Measurements from ENCODE around the gene TOGARAM2. TPM values are rescaled to one million over a fixed set of nuclear protein-coding genes. Genes with fewer than 3 reads are reported as not detected.

TOGARAM2 gene
- total and polyA plus RNA-seq, 2 experiments from 2014 or later, result 1.8 TPM

DNA sequence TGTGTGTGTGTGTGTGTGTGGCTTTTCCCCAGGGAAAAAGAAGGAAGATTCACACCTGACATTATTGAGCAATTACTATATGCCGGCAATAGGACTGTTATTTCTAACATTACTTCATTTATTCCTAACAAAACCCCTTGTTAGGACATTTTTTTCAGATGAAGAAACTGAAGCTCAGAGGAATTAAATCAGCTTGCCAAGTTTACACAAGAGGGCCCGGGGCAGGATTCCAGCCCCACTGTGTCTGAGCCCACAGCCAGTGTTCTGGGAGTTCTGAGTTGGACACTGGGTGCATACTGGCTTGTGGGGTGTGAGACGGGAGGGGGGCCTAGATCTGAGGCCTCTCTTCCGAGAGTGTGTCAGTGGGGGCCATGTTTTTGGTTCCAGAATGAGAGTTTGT, 9.9 kb downstream of the TOGARAM2 start:
- H3K27me3 Mint-ChIP-seq (ENCODE audit: insufficient read depth, low read depth, poor library complexity), result peaks cover 6% of the 10 kb centered on the region
- no peak overlapping the region for H3K27ac Mint-ChIP-seq
- no peaks in the 10 kb centered on the region for H3K36me3 ChIP-seq (ENCODE audit: insufficient read depth)
- no peak for TF ChIP-seq ZNF114 (CRISPR knock-in tag; IDR thresholded peaks at IDR 0.05)
- TF ChIP-seq, protein P1, sequence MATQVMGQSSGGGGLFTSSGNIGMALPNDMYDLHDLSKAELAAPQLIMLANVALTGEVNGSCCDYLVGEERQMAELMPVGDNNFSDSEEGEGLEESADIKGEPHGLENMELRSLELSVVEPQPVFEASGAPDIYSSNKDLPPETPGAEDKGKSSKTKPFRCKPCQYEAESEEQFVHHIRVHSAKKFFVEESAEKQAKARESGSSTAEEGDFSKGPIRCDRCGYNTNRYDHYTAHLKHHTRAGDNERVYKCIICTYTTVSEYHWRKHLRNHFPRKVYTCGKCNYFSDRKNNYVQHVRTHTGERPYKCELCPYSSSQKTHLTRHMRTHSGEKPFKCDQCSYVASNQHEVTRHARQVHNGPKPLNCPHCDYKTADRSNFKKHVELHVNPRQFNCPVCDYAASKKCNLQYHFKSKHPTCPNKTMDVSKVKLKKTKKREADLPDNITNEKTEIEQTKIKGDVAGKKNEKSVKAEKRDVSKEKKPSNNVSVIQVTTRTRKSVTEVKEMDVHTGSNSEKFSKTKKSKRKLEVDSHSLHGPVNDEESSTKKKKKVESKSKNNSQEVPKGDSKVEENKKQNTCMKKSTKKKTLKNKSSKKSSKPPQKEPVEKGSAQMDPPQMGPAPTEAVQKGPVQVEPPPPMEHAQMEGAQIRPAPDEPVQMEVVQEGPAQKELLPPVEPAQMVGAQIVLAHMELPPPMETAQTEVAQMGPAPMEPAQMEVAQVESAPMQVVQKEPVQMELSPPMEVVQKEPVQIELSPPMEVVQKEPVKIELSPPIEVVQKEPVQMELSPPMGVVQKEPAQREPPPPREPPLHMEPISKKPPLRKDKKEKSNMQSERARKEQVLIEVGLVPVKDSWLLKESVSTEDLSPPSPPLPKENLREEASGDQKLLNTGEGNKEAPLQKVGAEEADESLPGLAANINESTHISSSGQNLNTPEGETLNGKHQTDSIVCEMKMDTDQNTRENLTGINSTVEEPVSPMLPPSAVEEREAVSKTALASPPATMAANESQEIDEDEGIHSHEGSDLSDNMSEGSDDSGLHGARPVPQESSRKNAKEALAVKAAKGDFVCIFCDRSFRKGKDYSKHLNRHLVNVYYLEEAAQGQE (IDR thresholded peaks at IDR 0.05; ENCODE audit: unreplicated experiment), result no peak
- H3K4me1 ChIP-seq (ENCODE audit: insufficient read depth), result no peaks in the 10 kb centered on the region
- DNase-seq (ENCODE audit: low spot score), result no peak
- no peaks in the 10 kb centered on the region for H3K36me3 Mint-ChIP-seq (ENCODE audit: low read depth)
- no peak overlapping the region for H3K4me3 ChIP-seq
- no peak overlapping the region for H2AFZ ChIP-seq
- no peaks in the 10 kb centered on the region for H3K9me2 ChIP-seq (ENCODE audit: insufficient read depth)
- H3K4me1 Mint-ChIP-seq, result peaks cover 5% of the 10 kb centered on the region; the same call in 1 of the 3 replicates
- no peaks in the 10 kb centered on the region for H3K79me2 ChIP-seq (replicated peaks; ENCODE audit: insufficient read depth)
- ATAC-seq, result no peak
- H4K20me1 ChIP-seq (replicated peaks; ENCODE audit: insufficient read depth), result no peaks in the 10 kb centered on the region
- H3K27me3 ChIP-seq (ENCODE audit: insufficient read depth), result no peaks in the 10 kb centered on the region
- H3K27ac ChIP-seq (ENCODE audit: low read depth), result no peak overlapping the region
- no peaks in the 10 kb centered on the region for H3F3A ChIP-seq (replicated peaks; ENCODE audit: low read depth)
- no peak overlapping the region for H3K4me3 Mint-ChIP-seq
- H3K4me2 ChIP-seq, result no peak overlapping the region
- H3K9me3 Mint-ChIP-seq, result no peaks in the 10 kb centered on the region; the same call in 2 of the 3 replicates

DNA sequence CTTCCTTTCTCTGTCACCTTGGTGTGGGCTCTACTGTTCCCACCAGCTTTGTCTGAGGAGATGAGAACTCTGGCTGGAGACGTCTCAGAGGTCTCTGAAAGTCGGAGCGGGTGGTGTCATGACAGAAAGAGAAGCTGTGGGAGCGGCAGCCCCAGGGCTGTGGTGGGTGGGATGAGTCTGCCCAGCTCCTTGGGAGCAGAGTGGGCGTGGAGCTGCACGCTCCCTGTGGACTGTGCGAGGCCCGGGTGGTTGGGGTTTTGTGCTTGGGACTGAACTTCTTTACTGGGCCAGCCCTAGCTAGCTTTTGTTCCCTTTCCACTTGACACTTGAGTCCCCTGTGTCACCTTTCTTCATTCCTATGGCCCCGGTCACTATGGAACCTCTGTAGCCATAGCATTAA, 10.4 kb downstream of the TOGARAM2 start:
- H3K36me3 ChIP-seq (ENCODE audit: insufficient read depth), result no peaks in the 10 kb centered on the region
- Mint-ChIP-seq H3K27me3 (ENCODE audit: insufficient read depth, low read depth, poor library complexity) (peaks cover 6% of the 10 kb centered on the region), H3K36me3 (ENCODE audit: low read depth) (no peaks in the 10 kb centered on the region), H3K4me1 (peaks cover 1% of the 10 kb centered on the region; the same call in 1 of the 3 replicates), H3K4me3 (no peak overlapping the region), H3K9me3 (no peaks in the 10 kb centered on the region; the same call in 2 of the 3 replicates), H3K27ac (no peak overlapping the region)
- no peaks in the 10 kb centered on the region for H3K79me2 ChIP-seq (replicated peaks; ENCODE audit: insufficient read depth)
- H3K27me3 ChIP-seq (ENCODE audit: insufficient read depth), result no peaks in the 10 kb centered on the region
- H2AFZ ChIP-seq, result no peak overlapping the region
- DNase-seq (ENCODE audit: low spot score) (no peak), ATAC-seq (no peak)
- H3F3A ChIP-seq (replicated peaks; ENCODE audit: low read depth), result no peaks in the 10 kb centered on the region
- no peak overlapping the region for H3K27ac ChIP-seq (ENCODE audit: low read depth)
- no peaks in the 10 kb centered on the region for H3K9me2 ChIP-seq (ENCODE audit: insufficient read depth)
- H3K4me2 ChIP-seq, result no peak overlapping the region
- no peaks in the 10 kb centered on the region for H3K4me1 ChIP-seq (ENCODE audit: insufficient read depth)
- H4K20me1 ChIP-seq (replicated peaks; ENCODE audit: insufficient read depth), result no peaks in the 10 kb centered on the region
- no peak overlapping the region for H3K4me3 ChIP-seq
- TF ChIP-seq, protein P2, sequence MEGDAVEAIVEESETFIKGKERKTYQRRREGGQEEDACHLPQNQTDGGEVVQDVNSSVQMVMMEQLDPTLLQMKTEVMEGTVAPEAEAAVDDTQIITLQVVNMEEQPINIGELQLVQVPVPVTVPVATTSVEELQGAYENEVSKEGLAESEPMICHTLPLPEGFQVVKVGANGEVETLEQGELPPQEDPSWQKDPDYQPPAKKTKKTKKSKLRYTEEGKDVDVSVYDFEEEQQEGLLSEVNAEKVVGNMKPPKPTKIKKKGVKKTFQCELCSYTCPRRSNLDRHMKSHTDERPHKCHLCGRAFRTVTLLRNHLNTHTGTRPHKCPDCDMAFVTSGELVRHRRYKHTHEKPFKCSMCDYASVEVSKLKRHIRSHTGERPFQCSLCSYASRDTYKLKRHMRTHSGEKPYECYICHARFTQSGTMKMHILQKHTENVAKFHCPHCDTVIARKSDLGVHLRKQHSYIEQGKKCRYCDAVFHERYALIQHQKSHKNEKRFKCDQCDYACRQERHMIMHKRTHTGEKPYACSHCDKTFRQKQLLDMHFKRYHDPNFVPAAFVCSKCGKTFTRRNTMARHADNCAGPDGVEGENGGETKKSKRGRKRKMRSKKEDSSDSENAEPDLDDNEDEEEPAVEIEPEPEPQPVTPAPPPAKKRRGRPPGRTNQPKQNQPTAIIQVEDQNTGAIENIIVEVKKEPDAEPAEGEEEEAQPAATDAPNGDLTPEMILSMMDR (conservative IDR thresholded peaks at IDR 0.05; ENCODE audit: low read depth in 2 of 2), result no peak
- TF ChIP-seq JUNB (IDR thresholded peaks at IDR 0.05; ENCODE audit: unreplicated experiment) (no peak), STAT1 (IDR thresholded peaks at IDR 0.05; ENCODE audit: unreplicated experiment) (no peak), POLR2AphosphoS5 (IDR thresholded peaks at IDR 0.05; ENCODE audit: low read depth) (no peak), EZH2phosphoT487 (IDR thresholded peaks at IDR 0.05; ENCODE audit: unreplicated experiment) (no peak), EZH2 (IDR thresholded peaks at IDR 0.05; ENCODE audit: low read depth, unreplicated experiment) (no peak)
- TF ChIP-seq, protein P3, sequence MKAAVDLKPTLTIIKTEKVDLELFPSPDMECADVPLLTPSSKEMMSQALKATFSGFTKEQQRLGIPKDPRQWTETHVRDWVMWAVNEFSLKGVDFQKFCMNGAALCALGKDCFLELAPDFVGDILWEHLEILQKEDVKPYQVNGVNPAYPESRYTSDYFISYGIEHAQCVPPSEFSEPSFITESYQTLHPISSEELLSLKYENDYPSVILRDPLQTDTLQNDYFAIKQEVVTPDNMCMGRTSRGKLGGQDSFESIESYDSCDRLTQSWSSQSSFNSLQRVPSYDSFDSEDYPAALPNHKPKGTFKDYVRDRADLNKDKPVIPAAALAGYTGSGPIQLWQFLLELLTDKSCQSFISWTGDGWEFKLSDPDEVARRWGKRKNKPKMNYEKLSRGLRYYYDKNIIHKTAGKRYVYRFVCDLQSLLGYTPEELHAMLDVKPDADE (IDR thresholded peaks at IDR 0.05), result no peak
- TF ChIP-seq, protein P4, sequence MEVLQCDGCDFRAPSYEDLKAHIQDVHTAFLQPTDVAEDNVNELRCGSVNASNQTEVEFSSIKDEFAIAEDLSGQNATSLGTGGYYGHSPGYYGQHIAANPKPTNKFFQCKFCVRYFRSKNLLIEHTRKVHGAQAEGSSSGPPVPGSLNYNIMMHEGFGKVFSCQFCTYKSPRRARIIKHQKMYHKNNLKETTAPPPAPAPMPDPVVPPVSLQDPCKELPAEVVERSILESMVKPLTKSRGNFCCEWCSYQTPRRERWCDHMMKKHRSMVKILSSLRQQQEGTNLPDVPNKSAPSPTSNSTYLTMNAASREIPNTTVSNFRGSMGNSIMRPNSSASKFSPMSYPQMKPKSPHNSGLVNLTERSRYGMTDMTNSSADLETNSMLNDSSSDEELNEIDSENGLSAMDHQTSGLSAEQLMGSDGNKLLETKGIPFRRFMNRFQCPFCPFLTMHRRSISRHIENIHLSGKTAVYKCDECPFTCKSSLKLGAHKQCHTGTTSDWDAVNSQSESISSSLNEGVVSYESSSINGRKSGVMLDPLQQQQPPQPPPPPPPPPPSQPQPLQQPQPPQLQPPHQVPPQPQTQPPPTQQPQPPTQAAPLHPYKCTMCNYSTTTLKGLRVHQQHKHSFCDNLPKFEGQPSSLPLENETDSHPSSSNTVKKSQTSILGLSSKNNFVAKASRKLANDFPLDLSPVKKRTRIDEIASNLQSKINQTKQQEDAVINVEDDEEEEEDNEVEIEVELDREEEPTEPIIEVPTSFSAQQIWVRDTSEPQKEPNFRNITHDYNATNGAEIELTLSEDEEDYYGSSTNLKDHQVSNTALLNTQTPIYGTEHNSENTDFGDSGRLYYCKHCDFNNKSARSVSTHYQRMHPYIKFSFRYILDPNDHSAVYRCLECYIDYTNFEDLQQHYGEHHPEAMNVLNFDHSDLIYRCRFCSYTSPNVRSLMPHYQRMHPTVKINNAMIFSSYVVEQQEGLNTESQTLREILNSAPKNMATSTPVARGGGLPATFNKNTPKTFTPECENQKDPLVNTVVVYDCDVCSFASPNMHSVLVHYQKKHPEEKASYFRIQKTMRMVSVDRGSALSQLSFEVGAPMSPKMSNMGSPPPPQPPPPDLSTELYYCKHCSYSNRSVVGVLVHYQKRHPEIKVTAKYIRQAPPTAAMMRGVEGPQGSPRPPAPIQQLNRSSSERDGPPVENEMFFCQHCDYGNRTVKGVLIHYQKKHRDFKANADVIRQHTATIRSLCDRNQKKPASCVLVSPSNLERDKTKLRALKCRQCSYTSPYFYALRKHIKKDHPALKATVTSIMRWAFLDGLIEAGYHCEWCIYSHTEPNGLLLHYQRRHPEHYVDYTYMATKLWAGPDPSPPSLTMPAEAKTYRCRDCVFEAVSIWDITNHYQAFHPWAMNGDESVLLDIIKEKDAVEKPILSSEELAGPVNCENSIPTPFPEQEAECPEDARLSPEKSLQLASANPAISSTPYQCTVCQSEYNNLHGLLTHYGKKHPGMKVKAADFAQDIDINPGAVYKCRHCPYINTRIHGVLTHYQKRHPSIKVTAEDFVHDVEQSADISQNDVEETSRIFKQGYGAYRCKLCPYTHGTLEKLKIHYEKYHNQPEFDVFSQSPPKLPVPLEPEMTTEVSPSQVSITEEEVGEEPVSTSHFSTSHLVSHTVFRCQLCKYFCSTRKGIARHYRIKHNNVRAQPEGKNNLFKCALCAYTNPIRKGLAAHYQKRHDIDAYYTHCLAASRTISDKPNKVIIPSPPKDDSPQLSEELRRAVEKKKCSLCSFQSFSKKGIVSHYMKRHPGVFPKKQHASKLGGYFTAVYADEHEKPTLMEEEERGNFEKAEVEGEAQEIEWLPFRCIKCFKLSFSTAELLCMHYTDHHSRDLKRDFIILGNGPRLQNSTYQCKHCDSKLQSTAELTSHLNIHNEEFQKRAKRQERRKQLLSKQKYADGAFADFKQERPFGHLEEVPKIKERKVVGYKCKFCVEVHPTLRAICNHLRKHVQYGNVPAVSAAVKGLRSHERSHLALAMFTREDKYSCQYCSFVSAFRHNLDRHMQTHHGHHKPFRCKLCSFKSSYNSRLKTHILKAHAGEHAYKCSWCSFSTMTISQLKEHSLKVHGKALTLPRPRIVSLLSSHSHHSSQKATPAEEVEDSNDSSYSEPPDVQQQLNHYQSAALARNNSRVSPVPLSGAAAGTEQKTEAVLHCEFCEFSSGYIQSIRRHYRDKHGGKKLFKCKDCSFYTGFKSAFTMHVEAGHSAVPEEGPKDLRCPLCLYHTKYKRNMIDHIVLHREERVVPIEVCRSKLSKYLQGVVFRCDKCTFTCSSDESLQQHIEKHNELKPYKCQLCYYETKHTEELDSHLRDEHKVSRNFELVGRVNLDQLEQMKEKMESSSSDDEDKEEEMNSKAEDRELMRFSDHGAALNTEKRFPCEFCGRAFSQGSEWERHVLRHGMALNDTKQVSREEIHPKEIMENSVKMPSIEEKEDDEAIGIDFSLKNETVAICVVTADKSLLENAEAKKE (CRISPR knock-in tag; IDR thresholded peaks at IDR 0.05), result no peak

Data from GM23338 (cell line).